GM18868 (cell line): ENCODE data around the gene SBF2.
"Not testable (repeated sequence)": the region's sequence is repeated elsewhere in the genome, so short reads cannot be mapped to it uniquely, and the experiment has no call there.

Experiments used
- ATAC-seq: cut with Tn5 transposase; IDR thresholded peaks from one replicate; pipeline ENCODE4 v1.9.1; 2021; ENCODE audit warnings: mild to moderate bottlenecking, moderate library complexity; ENCODE audit not compliant: unreplicated experiment

Gene SBF2

DNA sequence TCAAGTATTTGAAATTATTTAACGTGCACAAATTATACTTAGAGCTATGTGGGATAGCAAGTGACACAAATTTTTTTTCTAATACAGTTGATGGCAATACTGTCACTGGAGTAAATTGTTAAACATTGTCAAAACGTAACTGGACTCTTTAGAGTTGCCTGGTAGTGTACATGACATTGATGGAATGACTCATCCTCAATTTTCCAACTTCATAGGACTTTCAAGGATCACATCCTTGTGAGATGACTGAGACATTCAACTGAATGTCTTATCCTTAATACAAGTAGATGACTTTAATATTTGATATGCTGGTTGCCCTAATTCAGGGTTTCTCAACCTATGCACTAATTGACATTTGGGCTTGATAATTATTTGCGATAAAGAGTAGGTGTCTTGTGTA is 320.1 kb downstream of the SBF2 start:
- no peak for ATAC-seq

DNA sequence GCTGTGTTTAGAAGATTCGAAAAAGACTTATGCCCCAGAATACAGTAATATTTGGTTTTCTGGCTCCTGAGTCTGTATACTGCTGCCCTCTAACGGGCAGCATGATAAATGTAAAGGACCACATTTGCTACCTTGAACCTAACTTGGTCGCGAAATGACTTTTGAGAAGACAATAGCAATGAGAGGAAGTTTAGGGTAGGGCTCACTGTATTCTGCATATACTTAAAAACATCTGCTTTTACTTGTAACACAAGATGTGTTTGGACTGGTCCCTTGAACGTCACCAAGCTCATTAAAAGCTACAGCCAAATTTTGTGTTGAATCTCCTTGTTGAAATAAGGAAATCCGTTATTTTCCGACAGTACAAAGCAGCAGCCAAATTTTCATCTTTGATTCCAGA is 321.0 kb downstream of the SBF2 start:
- peak; percentile 55 for ATAC-seq

DNA sequence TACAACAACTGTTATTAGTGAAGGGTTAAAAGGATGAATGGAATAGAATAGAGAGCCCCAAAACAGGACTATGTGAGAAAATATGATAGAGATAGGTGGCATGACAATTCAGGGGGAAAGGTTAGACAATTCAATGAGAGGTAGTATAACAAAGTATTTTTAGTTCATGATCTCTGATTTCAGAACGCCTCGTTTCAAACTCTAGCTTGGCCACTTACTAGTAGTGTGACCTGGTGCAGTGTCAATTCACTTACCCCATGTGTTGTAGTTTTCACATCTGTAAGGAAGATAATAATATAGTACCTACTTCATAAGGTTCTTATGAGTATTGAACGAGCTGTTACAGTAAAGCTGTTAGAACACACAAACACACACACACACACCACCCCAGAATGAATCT is 322.1 kb downstream of the SBF2 start:
- no peak for ATAC-seq

DNA sequence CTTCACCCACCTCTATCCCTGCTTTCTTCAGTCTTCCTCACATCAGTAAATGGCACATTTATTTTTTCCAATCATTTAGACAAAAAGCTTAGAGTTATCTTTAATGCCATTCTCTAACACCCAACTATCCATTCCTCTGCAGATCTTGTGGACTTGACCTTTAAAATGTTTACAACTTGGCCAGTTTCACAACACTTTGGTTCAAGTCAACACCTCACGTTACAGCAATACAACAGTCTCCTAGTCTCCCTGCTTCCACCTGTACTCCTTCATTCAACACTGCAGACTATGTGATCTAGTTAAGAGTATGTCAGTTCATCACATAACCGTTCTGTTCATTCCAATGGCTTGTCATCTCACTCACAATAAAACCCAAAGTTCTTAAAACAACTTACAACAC is 325.0 kb downstream of the SBF2 start:
- ATAC-seq = no peak

DNA sequence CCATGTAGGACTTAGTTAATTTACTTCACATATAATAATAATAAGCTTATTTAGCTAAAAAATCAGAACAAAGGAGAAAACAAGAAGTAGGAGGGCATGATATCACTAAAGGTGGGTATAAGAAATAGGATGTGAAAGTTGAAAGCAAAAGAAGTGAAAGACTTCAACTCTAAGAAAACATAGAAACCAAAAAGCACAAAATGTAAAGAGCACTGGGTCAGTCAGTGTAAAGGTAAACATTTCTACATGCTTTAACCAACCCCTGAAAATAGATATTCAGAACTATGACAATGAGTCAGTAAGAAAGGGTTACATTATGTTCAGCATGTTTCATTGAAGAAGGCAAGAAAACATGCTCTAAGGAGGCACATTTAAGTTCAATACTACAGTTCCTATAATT is 331.3 kb downstream of the SBF2 start:
- ATAC-seq = peak; percentile 98

DNA sequence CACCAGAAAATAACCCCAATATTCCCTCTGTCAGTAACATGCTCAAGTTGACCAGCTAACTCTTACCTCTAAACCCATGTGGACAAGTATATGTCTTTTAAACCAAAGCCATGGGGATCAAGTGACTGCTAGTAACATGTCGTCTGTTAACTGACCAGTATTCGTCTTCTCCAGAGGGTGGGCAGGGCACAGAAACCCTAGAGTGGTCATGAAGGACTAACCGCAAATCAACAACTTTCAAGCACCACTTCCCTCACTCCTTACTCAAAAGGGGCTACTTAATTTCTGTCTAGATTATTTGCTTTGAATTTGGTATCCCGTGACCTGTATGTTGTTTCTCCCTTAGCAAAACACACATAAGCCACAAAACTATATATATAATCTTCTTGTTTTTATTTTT is 336.9 kb downstream of the SBF2 start:
- ATAC-seq = no peak

DNA sequence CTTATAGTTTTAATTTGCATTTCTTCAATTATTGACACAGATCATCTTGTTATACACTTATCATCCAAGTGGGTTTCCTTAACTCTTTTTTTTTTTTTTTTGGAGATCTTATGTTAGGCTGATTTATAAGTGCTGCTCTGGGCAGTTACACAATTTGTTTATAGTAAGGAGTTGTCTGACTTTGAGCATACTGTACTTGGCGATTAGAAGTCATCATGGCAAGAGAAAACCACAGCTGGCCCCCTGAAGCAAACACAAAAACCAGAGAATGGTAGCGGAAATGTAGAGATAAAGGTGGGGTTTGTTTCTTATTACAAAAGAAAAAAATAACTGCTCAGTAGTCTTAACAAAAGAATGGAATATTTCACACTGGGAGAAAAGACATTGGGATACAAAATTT is 337.5 kb downstream of the SBF2 start:
- no peak for ATAC-seq

DNA sequence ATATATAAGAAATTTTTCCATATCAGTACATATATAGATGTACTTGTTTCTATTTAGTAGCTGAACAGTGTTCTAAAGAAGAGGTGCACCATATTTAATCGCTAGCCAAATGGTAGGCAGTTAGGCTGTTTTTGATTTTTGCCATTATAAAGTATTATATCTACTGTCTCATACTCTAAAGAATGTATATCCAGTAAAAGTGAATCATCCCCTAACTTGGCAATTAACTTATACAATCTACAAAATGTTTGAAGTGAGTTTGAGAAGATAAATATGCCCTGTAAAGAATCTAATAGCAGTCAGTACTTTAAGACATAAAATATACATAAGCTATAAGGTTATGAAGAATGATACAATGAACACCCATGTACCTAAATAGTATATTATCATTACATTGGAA is 338.6 kb downstream of the SBF2 start:
- no peak for ATAC-seq

DNA sequence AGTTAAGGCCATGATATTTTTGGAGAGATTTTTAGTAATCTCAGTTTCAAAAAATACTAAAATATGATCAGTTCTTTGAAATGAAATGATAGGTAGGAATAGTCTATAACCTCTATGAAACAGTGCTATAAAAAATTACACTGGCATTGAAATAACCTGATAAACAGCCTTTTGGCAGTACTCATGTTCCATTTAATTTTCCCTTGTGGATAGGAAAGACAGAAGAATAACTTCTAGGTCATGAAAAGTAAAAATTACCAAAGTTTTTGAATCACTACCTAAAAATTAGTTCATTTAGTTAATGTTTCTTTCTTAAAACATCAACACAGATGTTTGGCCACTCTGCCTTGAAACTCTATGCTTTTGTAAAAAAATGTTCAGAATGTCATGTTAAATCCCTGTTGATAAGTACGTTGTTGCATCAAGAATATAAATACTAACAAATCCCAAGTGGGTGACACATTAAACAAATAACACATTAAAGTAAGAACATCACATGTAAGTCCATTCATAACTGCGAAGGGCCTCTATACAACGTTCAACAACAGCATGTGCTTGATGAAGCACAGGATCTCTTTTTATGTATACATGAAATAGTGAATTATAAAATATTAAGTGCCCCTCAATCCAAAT is 339.9 kb downstream of the SBF2 start:
- no peak for ATAC-seq

DNA sequence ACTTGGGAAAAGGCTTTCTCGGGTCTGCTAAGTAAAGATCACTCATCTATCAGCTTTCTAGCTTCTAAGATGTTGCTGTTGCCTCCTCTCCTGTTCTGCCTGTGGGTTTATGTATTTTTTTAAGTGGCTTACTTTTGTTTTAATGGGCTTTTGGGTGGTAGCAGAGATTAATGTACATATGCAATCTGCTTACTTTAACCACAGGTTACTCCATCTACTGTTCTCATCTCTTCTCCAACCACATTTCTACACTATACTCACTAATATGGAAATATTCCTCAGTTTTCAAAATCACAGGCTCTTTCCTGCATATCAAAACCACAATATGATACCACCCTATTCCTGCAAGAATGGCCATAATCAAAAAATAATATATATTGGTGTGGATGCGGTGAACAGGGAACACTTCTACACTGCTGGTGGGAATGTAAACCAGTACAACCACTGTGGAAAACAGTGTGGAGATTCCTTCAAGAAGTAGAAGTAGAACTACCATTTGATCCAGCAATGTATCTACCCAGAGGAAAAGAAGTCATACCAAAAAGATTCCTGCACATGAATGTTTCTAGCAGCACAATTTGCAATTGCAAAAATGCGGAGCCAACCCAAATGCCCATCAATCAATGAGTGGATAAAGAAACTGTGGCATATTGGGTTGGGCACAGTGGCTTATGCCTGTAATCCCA is 341.4 kb downstream of the SBF2 start:
- ATAC-seq = no peak

DNA sequence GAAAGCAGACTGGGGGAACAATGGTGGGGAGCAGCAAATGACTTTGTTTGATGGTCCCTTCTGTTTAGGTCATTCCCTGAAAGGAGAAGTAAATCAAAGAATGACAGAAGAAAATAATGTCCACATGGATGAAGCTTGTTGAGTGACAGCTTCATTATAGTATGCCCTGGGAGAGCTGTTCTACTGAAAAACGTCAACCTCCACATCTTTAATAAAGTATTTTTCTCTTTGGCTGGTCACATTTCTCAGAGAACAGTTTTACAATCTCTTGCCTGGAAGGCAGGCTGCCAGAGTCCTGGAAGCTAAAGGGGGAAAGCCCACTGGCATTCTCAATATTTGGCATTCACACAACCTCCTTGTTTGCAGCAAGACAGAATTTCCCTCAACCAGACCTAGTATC is 342.2 kb downstream of the SBF2 start:
- ATAC-seq = no peak

DNA sequence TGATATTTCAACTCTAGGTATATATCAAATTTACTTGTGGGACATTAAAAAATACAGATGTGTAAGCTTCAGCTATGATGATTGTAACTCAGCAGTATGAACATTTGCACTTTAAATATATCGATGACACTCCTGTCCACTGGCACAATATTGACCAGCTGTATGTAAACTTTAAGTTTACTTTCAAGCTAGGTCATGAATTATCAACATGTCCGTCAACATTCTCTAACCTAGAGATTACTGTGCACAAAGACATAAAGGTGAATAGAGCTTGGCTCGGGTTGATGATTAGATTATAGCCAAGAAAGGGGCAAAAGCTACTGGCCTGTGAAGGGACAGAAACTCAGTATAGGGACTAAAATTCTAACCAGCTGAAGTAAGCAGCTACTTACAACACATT is 343.6 kb downstream of the SBF2 start:
- no peak for ATAC-seq

DNA sequence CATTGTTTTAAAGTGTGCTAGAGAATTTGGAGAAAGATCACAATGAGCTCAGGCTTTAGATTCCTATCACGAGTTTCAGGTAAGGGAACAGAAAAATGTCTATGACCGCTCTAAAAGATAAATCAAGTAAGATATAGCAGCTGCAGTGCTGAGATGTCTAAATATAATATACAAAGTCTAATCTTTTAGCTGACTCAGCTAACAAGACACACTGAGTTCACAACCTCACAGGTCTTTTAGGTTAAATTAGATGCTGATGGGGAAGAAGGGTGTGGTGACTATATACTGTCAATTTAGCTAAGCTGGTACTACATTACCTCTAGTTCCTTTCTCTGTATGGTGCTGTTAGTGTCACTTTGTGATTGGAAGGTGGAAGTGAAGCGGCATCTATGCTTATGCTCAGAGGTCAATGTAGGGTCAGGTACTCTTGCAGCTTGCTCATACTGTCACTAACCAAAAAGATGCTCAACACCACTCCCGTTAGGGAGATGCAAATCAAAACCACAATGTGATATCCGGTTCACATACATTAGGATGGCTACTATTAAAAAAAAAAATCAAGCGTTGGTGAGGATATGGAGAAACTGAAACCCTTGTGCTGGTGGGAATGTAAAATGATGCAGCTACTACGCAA is 346.7 kb downstream of the SBF2 start:
- ATAC-seq = no peak

DNA sequence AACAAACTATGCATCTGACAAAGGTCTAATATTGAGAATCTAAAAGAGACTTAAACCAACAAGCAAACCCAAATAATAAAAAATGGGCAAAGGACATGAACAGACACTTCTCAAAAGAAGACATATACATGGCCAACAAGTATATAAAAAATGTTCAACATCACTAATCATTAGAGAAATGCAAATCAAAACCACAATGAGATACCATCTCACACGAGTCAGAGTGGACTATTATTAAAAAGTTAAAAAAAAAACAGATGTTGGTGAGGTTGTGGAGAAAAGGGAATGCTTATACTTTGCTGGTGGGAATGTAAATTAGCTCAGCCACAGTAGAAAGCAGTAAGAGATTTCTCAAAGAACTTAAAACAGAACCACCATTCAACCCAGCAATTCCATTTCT is 348.3 kb downstream of the SBF2 start:
- ATAC-seq = not testable (repeated sequence)

DNA sequence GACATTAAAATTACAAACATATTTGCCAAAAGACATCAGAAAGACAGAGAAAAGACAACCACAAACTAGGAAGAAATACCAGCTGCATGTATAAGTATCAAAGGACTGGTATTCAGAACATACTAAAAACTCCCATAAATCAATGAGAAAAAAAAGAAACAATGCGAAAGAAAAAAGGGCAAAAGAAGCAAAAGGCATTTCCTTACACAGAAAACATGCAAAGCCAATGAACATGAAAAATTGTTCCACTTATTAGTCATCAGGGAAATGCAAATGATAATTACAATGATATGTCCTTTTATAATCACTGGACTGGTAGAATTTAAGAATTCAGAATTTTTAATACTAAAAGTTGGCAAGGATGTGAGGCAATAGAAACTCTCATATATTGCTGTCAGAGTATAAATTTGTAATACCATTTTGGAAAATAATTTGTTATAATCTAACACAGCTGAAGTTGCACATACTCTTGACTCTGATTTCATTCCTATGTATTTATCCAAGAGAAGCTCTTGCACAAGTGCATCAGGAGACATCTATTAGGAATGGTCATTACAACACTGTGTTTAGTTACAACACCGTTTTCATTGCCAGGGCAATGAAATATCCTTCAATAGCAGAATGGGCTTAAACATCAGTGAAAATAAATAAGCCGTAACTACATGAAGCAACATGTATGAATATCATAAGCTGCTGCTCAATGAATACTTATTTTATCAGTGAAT is 350.5 kb downstream of the SBF2 start:
- ATAC-seq = no peak

DNA sequence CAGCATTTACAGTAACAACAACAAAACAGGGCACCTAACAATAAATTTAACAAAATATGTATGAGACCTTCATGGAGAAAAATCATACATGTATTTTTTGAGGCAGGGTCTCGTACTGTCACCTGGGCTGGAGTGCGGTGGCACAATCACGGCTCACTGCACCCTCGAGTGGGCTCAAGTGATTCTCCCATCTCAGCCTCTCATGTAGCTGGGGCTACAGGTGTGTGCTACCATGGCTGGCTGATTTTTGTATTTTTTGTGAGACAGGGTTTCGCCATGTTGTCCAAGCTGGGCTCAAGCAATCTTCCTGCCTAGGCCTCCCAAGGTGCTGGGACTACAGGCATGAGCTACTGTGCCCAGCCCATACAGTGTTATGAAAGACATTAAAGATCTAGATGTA is 352.0 kb downstream of the SBF2 start:
- ATAC-seq = no peak

DNA sequence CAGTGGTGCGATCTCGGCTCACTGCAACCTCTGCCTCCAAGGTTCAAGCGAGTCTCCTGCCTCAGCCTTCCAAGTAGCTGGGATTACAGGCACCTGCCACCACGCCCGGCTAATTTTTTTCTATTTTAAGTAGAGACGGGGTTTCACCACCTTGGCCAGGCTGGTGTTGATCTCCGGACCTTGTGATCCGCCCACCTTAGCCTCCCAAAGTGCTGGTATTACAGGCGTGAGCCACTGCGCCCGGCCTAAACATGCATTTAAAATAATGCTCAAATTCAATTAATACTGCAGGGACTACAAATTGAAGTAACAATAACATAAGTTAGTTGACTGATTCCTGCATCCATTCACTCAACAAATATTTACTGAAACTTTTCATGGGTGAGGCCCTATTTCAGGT is 354.9 kb downstream of the SBF2 start:
- ATAC-seq = not testable (repeated sequence)

DNA sequence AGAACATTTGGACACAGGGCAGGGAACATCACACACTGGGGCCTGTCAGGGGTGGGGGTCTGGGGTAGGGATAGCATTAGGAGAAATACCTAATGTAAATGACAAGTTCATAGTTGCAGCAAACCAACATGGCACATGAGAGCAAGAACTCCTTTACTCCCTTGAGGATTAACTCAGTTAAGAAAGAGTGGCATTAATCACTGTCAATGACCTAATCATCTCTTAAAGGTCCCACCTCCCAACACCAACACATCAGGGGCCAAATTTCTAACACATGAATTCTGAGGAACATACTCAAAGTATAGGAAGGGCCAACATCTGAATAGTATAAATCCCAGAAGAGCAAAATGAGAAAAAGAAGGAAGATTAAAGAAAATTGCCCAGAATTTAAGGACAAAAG is 357.3 kb downstream of the SBF2 start:
- no peak for ATAC-seq

DNA sequence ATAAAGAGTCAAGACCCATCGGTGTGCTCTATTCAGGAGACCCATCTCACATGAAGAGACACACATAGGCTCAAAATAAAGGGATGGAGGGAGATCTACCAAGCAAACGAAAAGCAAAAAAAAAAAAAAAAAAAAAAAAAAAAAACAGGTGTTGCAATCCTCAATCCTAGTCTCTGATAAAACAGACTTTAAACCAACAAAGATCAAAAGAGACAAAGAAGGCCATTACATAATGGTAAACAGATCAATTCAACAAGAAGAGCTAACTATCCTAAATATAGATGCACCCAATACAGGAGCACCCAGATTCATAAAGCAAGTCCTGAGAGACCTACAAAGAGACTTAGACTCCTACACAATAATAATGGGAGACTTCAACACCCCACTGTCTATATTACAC is 361.2 kb downstream of the SBF2 start:
- not testable (repeated sequence) for ATAC-seq

DNA sequence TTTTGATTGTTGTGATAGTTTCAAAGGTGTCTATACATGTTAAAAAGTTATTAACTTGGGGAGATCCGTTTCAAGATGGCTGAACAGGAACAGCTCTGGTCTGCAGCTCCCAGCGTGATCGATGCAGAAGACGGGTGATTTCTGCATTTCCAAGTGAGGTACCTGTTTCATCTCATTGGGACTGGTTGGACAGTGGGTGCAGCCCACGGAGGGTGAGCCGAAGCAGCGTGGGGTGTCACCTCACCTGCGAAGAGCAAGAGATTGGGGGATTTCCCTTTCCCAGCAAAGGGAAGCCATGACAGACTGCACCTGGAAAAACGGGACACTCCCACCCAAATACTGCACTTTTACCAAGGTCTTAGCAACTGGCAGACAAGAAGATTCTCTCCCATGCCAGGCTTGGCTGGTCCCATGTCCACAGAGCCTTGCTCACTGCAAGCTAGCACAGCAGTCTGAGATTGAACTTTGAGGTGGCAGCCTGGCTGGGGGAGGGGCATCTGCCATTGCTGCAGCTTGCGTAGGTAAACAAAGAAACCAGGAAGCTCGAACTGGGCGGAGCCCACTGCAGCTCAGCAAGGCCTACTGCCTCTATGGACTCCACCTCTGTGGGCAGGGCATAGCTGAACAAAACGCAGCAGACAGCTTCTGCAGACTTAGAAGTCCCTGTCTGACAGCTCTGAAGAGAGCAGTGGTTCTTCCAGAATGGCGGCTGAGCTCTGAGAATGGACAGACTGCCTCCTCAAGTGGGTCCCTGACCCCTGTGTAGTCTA is 363.3 kb downstream of the SBF2 start:
- ATAC-seq = not testable (repeated sequence)

DNA sequence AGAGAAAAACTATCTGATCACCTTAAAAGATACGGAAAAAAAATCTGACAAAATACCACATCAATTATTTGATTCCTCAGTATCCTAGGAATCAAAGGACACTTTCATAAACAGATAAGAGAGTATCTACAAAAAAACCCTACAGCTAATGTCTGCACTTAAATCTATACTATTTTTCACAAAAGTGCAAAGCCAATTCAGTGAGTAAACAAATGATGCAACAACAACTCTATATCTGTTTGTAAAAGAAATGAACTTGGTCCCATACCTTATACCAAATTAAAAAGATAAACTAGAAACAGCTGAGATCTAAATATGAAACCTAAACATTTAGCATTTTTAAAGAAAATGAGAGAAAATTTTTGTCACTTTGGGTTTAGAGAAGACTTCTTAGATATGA is 366.3 kb downstream of the SBF2 start:
- ATAC-seq = no peak
